ENCODE data around the gene LRRK1.

DNA sequence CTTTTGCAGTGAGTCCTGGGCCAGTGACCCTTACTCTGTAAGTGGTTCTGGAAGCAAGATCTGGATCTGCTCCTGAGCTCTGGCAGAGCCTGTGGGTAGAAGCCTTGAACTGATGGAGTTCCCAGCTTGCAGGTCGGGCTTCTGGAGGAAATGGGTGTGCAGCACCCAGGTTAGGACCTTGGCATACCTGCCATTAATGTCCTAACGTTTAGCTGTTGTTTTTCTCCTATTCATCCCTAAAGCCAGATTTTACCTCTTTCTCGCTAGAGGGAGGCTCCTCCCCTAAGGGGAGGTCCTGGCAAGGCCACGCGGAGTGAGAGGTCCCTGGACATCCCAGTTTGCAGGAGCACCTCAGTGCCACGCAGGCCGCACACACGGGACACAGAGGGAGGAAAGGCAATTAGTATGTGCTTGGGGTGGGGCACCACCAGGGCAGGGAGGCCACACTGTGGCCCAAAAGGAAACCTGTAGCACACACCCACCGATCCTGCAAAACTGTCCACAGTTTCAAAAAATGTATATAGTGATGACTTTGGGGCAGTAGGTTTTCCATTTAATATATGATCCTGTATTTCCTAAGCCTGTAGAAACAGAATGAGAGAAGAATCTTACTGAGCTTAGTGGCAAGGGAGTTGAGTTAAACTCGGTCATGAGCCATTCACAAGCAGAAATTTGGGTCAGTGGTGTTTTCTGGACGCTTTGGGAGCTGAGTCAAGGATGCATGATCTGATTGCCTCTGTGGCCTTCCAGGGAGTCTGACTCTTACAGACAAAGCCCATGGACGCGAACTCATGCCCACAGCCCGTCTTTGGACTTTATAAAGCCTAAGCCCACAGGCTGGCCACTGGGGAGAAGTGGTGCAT, 148.7 kb downstream of the LRRK1 start:
- TF ChIP-seq EZH2phosphoT487 (IDR thresholded peaks at IDR 0.05; ENCODE audit: insufficient read depth, low read depth) (no peak), EZH2 (IDR thresholded peaks at IDR 0.05; ENCODE audit: insufficient read depth, poor library complexity, severe bottlenecking) (no peak)
